Mesenteric fat pad (tissue), 1 donor: ENCODE data around the gene NR6A1. TPM values are rescaled to one million over a fixed set of nuclear protein-coding genes. Genes with fewer than 3 reads are reported as not detected.

ENCODE experiments used
- DNase-seq: peaks from one replicate; pipeline ENCODE4 v3.0.0-alpha.2; 2020; ENCODE audit warnings: low spot score
- total RNA-seq: library from RNA; stranded (reverse); fragmentation: NEBNext Ultra II Directional; extraction: Animal tissue kit (Norgen Biotek cat#: 25700); gene quantifications from one replicate; pipeline ENCODE4 v1.2.1, GENCODE V29; 2021
- donor health status: DM: yes; HTN: yes; CAD: no.

The NR6A1 gene
- total RNA-seq, 1 donor from 2014 or later, result 0.64 TPM

DNA sequence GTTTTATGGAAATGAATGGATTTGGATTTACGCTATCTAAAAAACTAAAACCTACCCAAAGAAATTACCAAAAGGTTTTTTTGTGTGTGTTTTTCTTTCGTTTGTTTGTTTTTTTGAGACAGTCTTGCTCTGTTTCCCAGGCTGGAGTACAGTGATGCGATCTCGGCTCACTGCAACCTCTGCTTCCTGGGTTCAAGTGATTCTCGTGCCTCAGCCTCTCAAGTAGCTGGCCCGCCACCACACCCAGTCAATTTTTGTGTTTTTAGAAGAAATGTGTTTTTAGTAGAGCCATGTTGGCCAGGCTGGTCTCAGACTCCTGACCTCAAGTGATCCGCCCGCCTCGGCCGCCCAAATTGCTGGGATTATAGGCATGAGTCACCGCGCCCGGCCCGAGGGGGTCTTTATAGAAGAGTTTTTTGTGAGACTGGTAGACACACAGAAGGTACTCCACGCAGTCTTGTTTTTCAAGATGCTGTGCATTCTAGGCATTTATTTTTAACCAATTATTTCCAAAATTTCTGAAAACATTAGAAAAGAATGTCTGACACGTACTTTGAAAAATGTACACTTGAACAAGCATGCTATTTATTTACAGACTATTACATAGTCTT, 75.7 kb downstream of the NR6A1 start:
- DNase-seq, result no peak

DNA sequence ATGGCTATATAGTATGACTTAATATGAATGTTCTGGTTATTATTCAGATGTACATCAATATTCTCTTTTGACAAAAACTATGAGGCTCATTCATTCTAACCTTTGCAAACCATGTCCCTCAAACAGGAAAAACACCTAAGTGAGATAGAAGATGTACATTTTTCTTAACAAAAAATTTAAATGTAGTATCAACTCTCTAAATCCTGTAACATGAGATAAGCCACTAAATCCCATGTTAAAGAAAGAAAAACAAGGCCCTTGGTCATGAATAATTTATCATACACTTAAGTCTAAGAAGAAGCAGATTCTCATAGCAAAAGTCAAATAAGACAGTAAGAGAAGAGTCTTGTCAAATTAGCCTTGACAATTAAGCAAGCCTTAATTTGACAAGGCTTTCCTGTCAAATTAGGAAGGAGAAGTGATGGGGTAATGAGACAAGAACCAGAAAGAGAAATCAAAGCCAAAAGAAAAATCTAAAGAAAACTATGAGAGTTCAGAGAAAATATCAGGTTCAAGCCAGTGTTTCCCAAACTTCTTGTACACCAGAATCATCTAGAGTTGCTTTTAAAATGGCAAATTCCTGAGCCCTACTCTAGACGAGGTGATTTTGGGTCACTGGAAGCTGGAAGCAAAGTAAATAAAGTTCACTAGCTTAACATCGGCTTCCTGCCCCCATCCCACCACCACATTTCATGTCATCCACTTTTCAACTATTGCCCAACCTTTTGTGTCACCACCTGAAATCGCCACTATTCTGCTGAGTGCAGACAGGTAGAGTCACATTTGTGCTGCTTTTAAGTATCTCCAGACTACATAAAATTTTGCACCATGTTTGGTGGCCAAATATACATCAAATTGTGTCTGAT, 76.5 kb downstream of the NR6A1 start:
- no peak for DNase-seq

DNA sequence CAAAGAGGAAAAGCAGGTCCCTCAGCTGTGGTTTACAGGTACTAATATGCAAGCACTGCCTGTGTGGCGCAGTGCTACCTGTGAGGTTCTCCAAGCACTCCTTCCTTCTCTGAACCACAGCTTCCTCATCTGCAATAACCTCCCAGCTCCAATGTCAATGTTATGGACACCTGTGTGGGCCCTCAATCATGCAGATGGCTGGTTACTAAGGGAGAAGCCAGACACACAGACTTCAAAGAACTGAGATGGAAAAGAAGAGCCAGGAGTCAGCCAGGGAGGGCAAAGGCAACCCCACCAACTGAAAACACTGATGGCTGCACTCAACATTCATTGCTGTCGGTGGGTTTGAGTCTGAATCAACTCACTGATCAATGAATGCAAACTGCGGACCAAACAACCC, 77.7 kb downstream of the NR6A1 start:
- no peak for DNase-seq

DNA sequence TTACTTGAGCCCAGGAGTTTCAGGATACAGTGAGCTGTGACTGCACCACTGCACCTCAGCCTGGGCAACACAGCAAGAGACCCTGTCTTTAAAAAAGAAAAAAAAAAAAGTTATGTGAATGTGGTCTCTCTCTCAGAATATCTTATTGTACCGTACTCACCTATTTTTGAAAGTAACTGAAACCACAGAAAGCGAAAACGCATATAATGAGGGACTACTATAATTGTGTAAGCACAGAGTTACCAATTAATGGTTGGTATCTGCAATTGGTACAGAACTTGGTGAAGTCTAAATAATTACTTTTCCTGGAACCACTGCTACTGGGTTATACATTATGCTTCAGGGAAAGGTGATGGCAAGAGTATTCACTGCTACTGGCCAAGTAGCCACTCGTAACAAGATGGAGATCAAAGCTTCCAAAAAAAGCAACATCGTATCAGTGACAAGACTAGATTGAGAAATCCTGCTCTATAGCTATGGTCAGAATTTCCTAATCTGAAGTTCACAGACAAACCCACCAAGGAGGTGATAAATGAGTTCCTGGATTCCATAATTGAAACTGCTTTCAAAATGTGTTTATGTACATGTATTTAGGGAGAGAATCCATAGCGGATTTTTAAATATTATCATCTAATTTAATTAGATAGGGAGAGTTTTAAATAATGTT, 82.7 kb downstream of the NR6A1 start:
- no peak for DNase-seq

DNA sequence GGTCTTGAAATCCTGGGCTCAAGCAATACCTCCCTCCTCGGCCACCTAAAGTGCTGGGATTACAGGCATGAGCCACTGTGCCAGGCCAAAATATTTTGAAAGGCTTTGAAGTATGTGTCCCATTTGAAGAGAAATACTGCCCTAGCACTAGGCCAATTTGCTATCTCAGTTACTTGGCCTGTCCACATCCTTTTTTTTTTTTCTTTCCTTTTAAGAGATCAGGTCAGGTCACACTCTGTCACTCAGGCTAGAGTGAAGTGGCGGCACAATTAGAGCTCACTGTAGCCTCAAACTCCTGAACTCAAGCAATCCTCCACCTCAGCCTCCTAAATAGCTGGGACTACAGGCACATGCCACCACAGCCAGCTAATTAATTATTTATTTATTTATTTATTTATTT, 84.2 kb downstream of the NR6A1 start:
- DNase-seq, result no peak

DNA sequence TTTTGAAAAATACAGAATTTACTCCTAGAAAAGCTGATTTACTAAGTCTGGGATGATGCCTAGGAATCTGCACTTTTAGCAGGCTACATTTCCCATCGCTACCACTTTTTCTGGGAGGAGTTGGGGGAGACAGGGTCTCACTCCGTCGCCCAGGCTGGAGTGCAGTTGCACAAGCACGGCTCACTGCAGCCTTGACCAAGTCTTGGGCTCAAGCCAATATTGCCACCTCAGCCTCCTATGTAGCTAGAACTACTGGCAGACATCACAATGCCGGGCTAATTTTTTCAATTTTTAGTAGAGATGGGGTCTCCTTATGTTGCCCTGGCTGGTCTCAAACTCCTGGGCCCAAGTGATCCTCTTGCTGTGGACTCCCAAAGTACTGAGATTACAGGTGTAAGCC, 85.9 kb downstream of the NR6A1 start:
- DNase-seq, result no peak

DNA sequence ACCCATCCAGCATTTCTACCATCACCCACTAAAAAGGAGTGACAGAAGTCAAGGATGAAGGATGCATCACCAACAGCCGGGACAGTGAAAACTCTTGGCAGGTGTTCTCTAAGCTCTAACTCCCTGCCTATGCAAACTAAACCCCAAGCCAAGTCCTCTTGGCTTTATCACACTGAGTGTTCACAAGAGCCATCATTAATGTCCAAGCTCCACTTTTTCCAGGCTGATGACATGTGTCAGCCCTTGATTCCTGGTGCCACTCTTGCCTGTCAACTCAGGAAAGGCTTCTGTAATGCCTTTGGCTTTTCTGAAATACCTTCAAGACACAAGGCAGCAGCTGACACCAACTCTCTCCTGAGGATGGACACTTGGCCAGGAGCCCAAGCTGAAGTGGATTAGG, 86.9 kb downstream of the NR6A1 start:
- DNase-seq, result no peak

DNA sequence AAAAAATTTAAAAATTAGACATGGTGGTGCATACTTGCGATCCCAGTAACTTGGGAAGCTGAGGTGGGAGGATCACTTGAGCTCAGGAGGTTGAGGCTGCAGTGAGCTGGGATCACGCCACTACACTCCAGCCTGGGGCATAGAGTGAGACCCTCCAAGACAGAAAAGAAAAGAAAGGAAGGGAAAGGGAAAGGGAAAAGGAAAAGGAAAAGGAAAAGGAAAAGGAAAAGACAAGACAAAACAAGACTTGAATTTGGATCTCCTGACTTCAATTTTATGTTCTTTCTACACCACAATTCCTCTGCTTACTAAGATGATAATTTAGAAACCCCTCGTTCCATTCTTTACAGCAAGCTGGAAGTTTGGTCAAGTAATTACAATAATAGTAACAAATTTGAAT, 88.1 kb downstream of the NR6A1 start:
- DNase-seq, result no peak

DNA sequence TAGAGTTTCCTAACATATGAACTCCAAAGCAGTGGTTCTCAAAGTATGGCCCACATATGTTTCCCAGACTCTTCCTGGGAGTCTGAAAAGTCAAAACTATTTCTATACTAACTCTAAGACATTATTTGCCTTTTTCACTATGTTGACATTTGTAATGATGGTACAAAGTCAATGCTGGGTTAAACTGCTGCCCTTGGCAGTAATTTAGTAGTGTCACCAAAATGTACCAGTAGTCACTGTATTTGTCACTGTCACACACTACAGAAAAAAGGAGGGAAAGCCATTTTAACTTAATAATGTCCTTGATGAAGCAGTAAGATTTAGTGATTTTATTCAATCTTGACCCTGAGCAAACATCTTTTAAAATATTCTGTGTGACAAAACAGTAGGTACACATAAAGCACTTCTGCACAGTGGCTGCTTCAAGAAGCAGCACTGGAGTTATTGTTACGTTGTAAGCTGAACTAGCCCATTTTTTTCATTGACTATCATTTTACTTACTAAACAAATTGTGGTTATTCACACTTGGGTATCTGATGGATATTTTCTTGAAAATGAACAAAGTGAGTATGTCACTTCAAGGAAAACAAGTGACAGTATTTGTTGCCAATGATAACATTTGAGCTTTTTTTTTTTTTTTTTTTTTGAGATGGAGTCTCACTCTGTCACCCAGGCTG, 90.3 kb downstream of the NR6A1 start:
- DNase-seq, result no peak

DNA sequence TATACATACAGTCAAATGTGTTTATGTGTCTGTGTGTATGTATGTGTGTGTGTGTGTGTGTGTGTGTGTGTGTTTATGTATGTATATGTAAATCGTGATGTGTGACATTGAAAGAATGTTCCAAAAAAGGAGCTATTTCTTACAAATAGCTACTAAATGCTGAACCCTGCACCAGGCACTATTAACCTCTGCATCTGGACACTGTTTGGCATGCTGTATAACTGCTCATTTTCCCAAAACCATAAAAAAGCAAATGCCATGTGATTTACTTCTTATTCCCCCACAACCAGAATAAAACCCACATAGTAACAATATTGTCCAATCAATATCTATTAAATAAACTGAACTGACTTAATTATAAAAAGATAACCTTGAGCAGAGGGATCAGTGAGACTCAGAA, 91.1 kb downstream of the NR6A1 start:
- no peak for DNase-seq

DNA sequence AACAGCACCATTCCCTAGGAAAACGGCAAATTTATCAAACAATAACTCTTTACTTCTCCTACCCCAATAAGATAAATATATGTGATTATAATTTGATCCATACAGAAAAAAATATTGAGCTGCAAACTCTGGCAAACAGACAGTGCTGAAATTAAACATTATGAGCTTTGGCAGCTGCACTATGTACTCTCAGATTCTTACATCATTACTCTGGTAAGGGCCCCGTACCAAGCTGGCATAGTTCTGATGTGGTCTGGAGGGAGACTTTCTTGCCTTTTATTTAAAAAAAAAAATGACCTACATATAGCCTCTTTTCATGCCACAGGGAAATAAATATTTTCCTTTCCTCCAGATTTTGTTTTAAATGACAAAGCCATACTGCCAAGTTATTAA, 95.0 kb downstream of the NR6A1 start:
- no peak for DNase-seq

DNA sequence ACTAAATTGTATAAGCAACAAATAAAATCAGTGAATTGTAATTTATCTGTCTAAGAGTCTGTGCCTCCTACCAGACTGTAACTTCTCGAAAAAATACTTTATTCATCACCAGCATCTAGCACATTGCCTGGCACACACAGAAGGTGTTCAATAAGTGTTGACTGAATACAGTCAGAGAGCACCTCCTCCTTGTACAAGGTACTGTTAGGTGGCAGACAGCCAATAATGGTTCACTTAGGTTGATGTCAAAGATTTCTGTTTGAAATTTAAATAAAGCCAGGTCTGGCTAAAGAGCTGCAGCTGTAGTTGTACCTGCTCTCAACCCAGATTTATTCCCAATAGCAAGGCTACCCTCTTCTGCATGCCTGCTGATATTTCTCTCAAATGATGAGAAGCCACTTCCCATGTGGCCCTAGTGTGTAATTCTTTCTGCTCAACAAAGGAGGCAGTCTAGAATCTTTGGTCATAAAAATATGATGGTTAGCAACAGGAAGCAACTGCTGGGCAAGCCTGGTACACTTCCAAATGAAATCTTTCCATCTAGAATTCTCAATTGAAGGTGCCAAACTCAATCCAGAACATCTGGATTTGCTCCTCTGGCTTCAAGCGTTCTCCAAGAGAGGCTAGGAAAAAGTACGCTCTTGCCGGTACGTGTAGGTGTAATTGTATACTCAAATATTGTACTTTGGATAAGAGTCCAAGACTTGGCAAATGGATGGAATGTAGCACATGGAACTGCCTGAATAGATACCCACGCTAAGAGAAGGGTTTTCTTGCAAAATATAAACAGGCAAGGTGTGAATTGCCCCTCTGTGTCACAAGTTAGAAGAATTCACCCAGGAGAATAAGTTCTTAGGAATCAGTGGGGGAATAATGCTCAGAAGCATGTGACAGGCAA, 95.6 kb downstream of the NR6A1 start:
- DNase-seq, result no peak

DNA sequence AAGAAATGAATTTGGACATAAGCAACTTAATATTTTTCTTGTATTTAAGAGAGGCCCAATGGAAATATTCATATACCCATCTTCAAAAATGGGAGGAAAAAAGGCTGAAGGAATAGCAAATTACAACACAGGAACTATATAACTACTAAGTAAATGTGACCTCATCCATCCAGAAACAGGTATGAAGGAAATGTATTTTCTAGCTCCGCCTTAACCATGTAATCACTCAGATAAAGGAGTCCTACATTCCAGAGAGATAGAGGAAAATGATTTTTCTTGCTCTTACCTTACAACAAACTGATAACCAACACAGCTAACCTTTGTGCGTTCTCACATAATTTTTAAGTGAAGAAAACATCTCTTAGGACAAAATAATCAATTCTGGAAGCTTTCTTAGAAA, 96.5 kb downstream of the NR6A1 start:
- DNase-seq, result no peak

DNA sequence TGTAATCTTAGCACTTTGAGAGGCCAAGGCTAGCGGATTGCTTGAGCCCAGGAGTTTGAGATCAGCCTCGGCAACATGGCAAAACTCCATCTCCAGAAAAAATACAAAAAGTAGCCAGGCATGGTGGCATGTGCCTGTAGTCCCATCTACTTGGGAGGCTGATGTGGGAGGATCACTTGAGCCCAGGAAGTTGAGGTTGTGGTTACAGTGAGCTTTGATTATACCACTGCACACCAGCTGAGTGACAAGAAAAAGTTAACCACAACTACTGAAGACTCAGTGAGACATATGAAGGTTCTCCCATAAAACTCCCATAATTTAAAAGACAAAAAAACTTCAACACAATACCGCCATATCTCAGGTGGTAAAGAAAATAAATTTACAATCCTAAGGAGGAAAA, 98.0 kb downstream of the NR6A1 start:
- no peak for DNase-seq

DNA sequence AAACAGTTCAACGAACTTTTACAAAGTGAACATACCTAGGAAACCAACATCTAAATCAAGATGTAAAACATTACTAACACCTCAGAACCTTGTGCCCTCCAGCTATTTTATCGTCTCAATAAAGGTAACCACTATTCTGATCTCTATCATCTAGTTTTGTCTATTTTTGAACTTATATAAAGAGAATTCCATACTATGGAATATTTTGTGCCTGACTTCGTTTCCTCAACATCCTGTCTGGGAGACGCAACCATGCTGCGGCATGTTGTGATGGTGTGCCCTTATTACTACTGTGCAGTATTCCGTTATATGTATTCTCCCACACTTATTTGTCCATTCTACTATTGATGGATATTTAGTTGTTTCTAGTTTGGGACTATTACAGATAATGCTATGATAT, 99.2 kb downstream of the NR6A1 start:
- no peak for DNase-seq

DNA sequence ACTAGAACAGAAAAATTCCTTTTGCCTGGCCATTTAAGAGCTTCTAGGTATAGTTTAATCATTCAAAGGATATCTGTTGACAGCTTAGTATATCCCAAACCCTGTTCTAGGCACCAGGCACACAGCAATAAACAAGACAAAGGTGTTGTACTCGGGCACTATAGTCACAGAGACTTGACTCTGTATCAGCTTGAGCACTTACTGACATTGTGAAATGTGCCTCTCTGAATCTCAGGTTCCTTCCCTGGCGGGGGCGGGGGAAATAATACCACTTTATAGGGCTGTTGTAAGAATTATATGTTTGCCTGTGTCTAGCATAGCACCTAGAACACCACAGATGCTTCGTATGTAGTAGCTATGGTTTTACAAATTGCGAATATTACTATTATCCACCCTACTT, 104.5 kb downstream of the NR6A1 start:
- no peak for DNase-seq

DNA sequence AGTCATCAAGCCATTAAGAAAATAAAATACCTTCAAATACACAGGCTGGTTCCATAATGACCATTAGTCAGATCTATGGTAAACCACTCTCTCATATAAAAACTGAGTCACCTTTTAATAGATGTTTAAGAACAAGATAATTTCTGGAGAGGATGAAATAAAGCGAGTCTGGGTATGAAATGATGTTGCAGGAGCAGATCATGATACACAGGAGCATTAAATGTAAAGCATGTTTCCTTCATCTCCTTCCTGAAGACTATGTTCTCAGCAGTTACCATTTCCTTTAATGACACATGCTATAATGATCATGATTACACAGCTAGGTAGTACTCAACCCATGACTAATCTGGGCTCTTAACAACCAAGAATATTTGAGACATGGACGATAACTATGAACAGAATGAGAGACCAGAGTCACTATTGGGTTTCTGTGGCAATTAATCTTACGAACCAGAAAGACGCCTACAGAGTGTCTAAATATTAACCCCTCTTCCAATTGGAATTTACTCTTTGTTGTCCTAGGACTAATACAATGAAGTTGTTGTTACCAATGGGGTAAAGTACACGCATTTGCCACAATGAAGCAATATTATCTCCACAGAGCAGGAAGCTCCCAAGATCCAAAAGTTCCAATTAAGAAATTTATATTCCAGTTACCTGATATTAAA, 105.6 kb downstream of the NR6A1 start:
- DNase-seq, result no peak

DNA sequence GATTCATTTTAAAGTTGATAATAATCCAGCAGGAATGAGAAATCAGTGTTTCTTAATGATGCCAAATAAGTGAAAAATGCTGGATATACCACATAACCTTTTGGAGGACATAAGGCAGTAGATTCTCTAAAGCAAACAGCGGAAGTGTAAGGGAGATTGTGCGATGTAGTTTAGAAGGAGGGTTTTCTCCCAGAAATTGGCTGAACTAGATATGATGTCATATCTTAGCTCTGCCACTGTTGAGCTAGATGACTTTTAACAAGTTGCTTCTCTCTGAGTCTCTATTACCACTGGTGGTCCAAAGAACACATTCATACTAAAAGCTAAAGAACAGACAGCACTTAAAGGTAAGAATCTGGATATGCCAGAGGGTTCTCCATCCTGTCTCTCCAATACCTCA, 107.0 kb downstream of the NR6A1 start:
- DNase-seq, result no peak

DNA sequence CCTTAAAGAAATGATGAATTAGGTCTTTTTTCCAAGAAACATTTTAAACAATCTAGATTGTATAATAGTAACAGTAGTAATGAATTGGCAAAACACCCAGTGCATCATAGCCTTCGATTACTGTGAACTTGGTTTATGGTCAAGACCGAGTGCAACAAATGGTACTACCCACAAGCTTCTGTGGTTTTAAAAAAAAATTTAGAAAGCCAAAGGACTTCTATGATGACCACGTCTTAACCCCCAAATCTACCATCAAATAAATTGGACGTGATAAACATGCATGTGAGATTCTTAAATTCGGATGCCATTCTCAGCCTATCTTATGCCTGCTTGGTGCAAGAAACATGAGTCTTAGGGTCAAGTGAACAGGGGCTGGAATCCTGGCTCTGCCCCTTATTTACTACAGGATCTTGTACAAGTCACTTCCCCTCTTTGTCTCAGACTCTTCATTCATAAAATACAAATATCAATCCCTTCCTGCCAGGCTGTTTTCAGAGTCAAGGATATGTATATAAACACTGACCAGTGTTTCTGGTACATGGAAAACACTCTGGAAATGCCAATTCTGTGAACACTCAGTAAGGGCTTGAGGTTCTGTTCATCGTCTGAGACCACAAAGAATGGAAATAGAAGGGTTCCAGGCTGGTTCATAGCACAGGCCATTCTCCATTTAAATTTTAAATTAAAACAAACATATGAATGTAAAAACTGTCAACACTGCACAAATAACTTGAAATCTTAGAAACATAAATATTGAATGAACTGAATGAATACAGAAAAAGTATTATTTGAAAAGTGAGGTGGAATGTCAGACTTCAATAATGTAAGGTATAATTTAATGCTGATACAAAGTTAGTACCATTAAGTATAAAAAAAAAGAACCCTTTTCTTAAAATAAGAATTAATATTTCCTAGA, 107.8 kb downstream of the NR6A1 start:
- no peak for DNase-seq
